Measurements from ENCODE around the gene SCRN1.

SCRN1 gene

GRCh38 chr7:30023524-30023923 lies 33.9 kb upstream of the SCRN1 start:
- Mint-ChIP-seq H3K36me3 (ENCODE audit: low read depth) (peaks cover 6% of the 10 kb centered on the region), H3K4me3 (no peak overlapping the region), H3K27me3 (no peaks in the 10 kb centered on the region), H3K27ac (no peak overlapping the region), H3K9me3 (no peaks in the 10 kb centered on the region), H3K4me1 (ENCODE audit: low read depth) (peaks cover 36% of the 10 kb centered on the region)
- intact Hi-C loops (cut with micrococcal nuclease), result no loop called here

GRCh38 chr7:30022991-30023390 lies 33.4 kb upstream of the SCRN1 start:
- no peaks in the 10 kb centered on the region for H3K9me3 Mint-ChIP-seq
- H3K4me3 Mint-ChIP-seq, result no peak overlapping the region
- intact Hi-C loops (cut with micrococcal nuclease), result no loop called here
- no peaks in the 10 kb centered on the region for H3K27me3 Mint-ChIP-seq
- peaks cover 36% of the 10 kb centered on the region for H3K4me1 Mint-ChIP-seq (ENCODE audit: low read depth)
- H3K27ac Mint-ChIP-seq, result no peak overlapping the region
- peaks cover 11% of the 10 kb centered on the region for H3K36me3 Mint-ChIP-seq (ENCODE audit: low read depth)

- H3K4me1 Mint-ChIP-seq (ENCODE audit: low read depth), result peaks cover 27% of the 10 kb centered on the region
- peaks cover 34% of the 10 kb centered on the region for H3K36me3 Mint-ChIP-seq (ENCODE audit: low read depth)
- no peak overlapping the region for H3K4me3 Mint-ChIP-seq
- H3K27me3 Mint-ChIP-seq, result no peaks in the 10 kb centered on the region
- no peak overlapping the region for H3K27ac Mint-ChIP-seq
- no peaks in the 10 kb centered on the region for H3K9me3 Mint-ChIP-seq
- intact Hi-C loops (cut with micrococcal nuclease), result no loop called here
These were observed 30.9 kb upstream of the SCRN1 start for GRCh38 chr7:30020535-30020934.

- intact Hi-C loops (cut with micrococcal nuclease), result no loop called here
These were observed 30.4 kb upstream of the SCRN1 start for GRCh38 chr7:30019960-30020359.

GRCh38 chr7:30019387-30019786 lies 29.8 kb upstream of the SCRN1 start:
- H3K27ac Mint-ChIP-seq, result no peak overlapping the region
- no peaks in the 10 kb centered on the region for H3K27me3 Mint-ChIP-seq
- no peaks in the 10 kb centered on the region for H3K9me3 Mint-ChIP-seq
- no peak overlapping the region for H3K4me3 Mint-ChIP-seq
- intact Hi-C loops (cut with micrococcal nuclease), result no loop called here
- H3K4me1 Mint-ChIP-seq (ENCODE audit: low read depth), result peaks cover 16% of the 10 kb centered on the region
- H3K36me3 Mint-ChIP-seq (ENCODE audit: low read depth), result peaks cover 43% of the 10 kb centered on the region

More at GRCh38 chr7:30019960-30020359, 30.4 kb upstream of the SCRN1 start:
- H3K27me3 Mint-ChIP-seq, result no peaks in the 10 kb centered on the region
- no peaks in the 10 kb centered on the region for H3K9me3 Mint-ChIP-seq
- H3K27ac Mint-ChIP-seq, result no peak overlapping the region
- H3K4me3 Mint-ChIP-seq, result no peak overlapping the region
- peaks cover 37% of the 10 kb centered on the region for H3K36me3 Mint-ChIP-seq (ENCODE audit: low read depth)
- H3K4me1 Mint-ChIP-seq (ENCODE audit: low read depth), result peaks cover 21% of the 10 kb centered on the region

GRCh38 chr7:30018451-30018850 lies 28.9 kb upstream of the SCRN1 start:
- Mint-ChIP-seq H3K27ac (no peak overlapping the region), H3K4me3 (no peak overlapping the region), H3K9me3 (no peaks in the 10 kb centered on the region), H3K36me3 (ENCODE audit: low read depth) (peaks cover 50% of the 10 kb centered on the region), H3K4me1 (ENCODE audit: low read depth) (peaks cover 11% of the 10 kb centered on the region), H3K27me3 (no peaks in the 10 kb centered on the region)
- intact Hi-C loops (cut with micrococcal nuclease), result no loop called here

GRCh38 chr7:30012757-30013156 lies 23.2 kb upstream of the SCRN1 start:
- no peaks in the 10 kb centered on the region for H3K27me3 Mint-ChIP-seq

GRCh38 chr7:30010021-30010420 lies 20.4 kb upstream of the SCRN1 start:
- no peaks in the 10 kb centered on the region for H3K27me3 Mint-ChIP-seq
- peaks cover 19% of the 10 kb centered on the region for H3K36me3 Mint-ChIP-seq (ENCODE audit: low read depth)
- no peak overlapping the region for H3K4me3 Mint-ChIP-seq
- no peak overlapping the region for H3K27ac Mint-ChIP-seq
- no peaks in the 10 kb centered on the region for H3K4me1 Mint-ChIP-seq (ENCODE audit: low read depth)
- intact Hi-C loops (cut with micrococcal nuclease), result no loop called here
- H3K9me3 Mint-ChIP-seq, result no peaks in the 10 kb centered on the region

More at GRCh38 chr7:30012757-30013156, 23.2 kb upstream of the SCRN1 start:
- H3K9me3 Mint-ChIP-seq, result no peaks in the 10 kb centered on the region
- peaks cover 42% of the 10 kb centered on the region for H3K36me3 Mint-ChIP-seq (ENCODE audit: low read depth)
- intact Hi-C loops (cut with micrococcal nuclease), result no loop called here
- no peak overlapping the region for H3K27ac Mint-ChIP-seq
- H3K4me3 Mint-ChIP-seq, result no peak overlapping the region
- no peaks in the 10 kb centered on the region for H3K4me1 Mint-ChIP-seq (ENCODE audit: low read depth)

GRCh38 chr7:30005464-30005863 lies 15.9 kb upstream of the SCRN1 start:
- Mint-ChIP-seq H3K27ac (no peak overlapping the region), H3K36me3 (ENCODE audit: low read depth) (peaks cover under 1% of the 10 kb centered on the region), H3K27me3 (no peaks in the 10 kb centered on the region), H3K4me1 (ENCODE audit: low read depth) (peaks cover 3% of the 10 kb centered on the region), H3K9me3 (no peaks in the 10 kb centered on the region), H3K4me3 (no peak overlapping the region)
- intact Hi-C loops (cut with micrococcal nuclease), result no loop called here

- Mint-ChIP-seq H3K27ac (no peak overlapping the region), H3K4me3 (no peak overlapping the region), H3K4me1 (ENCODE audit: low read depth) (peaks cover 11% of the 10 kb centered on the region), H3K9me3 (no peaks in the 10 kb centered on the region), H3K27me3 (no peaks in the 10 kb centered on the region), H3K36me3 (ENCODE audit: low read depth) (peaks cover 8% of the 10 kb centered on the region)
- intact Hi-C loops (cut with micrococcal nuclease), result no loop called here
These were observed 13.5 kb upstream of the SCRN1 start for GRCh38 chr7:30003098-30003497.

GRCh38 chr7:30001998-30002397 lies 12.4 kb upstream of the SCRN1 start:
- intact Hi-C loops (cut with micrococcal nuclease), result no loop called here
- Mint-ChIP-seq H3K9me3 (peaks cover 3% of the 10 kb centered on the region), H3K27ac (no peak overlapping the region), H3K36me3 (ENCODE audit: low read depth) (peaks cover 14% of the 10 kb centered on the region), H3K4me1 (ENCODE audit: low read depth) (peaks cover 11% of the 10 kb centered on the region), H3K4me3 (no peak overlapping the region), H3K27me3 (no peaks in the 10 kb centered on the region)

- H3K27me3 Mint-ChIP-seq, result no peaks in the 10 kb centered on the region
- H3K9me3 Mint-ChIP-seq, result peaks cover 15% of the 10 kb centered on the region
- H3K4me3 Mint-ChIP-seq, result no peak overlapping the region
- peaks cover 11% of the 10 kb centered on the region for H3K4me1 Mint-ChIP-seq (ENCODE audit: low read depth)
- H3K27ac Mint-ChIP-seq, result no peak overlapping the region
- intact Hi-C loops (cut with micrococcal nuclease), result no loop called here
- peaks cover 23% of the 10 kb centered on the region for H3K36me3 Mint-ChIP-seq (ENCODE audit: low read depth)
These were observed 8.9 kb upstream of the SCRN1 start for GRCh38 chr7:29998489-29998888.

GRCh38 chr7:29996321-29996720 lies 6.7 kb upstream of the SCRN1 start:
- intact Hi-C loops (cut with micrococcal nuclease), result no loop called here
- peaks cover 26% of the 10 kb centered on the region for H3K36me3 Mint-ChIP-seq (ENCODE audit: low read depth)
- no peaks in the 10 kb centered on the region for H3K27me3 Mint-ChIP-seq
- peaks cover 11% of the 10 kb centered on the region for H3K4me1 Mint-ChIP-seq (ENCODE audit: low read depth)
- H3K27ac Mint-ChIP-seq, result no peak overlapping the region
- peaks cover 19% of the 10 kb centered on the region for H3K9me3 Mint-ChIP-seq
- no peak overlapping the region for H3K4me3 Mint-ChIP-seq

- Mint-ChIP-seq H3K27me3 (peaks cover 3% of the 10 kb centered on the region), H3K27ac (no peak overlapping the region), H3K4me3 (no peak overlapping the region), H3K9me3 (peaks cover 19% of the 10 kb centered on the region), H3K4me1 (ENCODE audit: low read depth) (peaks cover 17% of the 10 kb centered on the region), H3K36me3 (ENCODE audit: low read depth) (peaks cover 26% of the 10 kb centered on the region)
- intact Hi-C loops (cut with micrococcal nuclease), result no loop called here
These were observed 6.1 kb upstream of the SCRN1 start for GRCh38 chr7:29995652-29996051.

GRCh38 chr7:29993140-29993539 lies 3.5 kb upstream of the SCRN1 start:
- Mint-ChIP-seq H3K36me3 (ENCODE audit: low read depth) (peaks cover 18% of the 10 kb centered on the region), H3K4me1 (ENCODE audit: low read depth) (peaks cover 24% of the 10 kb centered on the region), H3K4me3 (no peak overlapping the region), H3K27ac (no peak overlapping the region), H3K9me3 (peaks cover 19% of the 10 kb centered on the region), H3K27me3 (peaks cover 9% of the 10 kb centered on the region)
- intact Hi-C loops (cut with micrococcal nuclease), result no loop called here

All from dendritic cell treated with granulocyte-macrophage colony-stimulating factor and Interleukin-4, amounts not matched to agents 40 ng/mL and 50 ng/mL, for 4 days (primary cell).